Spleen (tissue), 11 donors: ENCODE data around the gene TSPAN10. TPM values are rescaled to one million over a fixed set of nuclear protein-coding genes. Genes with fewer than 3 reads are reported as not detected.

Experiments used
- DNase-seq: peaks from one replicate; pipeline ENCODE4 v3.0.0-alpha.2; 2020
- H3K27ac ChIP-seq, 8 donors: fragments of 200-600 bp; sonication (generic) in 7 of 8; 1 replicate in 4 of 8; 2 replicates in 4 of 8; pipeline versions ENCODE4 v1.5.0 to v1.8.0; 2016 to 2021; ENCODE audit warnings: inconsistent platforms in 4 of 8, mild to moderate bottlenecking in 4 of 8, moderate library complexity in 1 of 8
- H3K27me3 ChIP-seq, 7 donors: fragments of 200-600 bp; sonication (generic) in 6 of 7; replicated peaks in 1 of 7; 1 replicate in 4 of 7; 2 replicates in 3 of 7; pipeline versions ENCODE4 v1.5.0 to v1.8.0; 2016 to 2021; ENCODE audit warnings: inconsistent platforms in 3 of 7, mild to moderate bottlenecking in 1 of 7
- H3K36me3 ChIP-seq, 6 donors: fragments of 200-600 bp; sonication (generic) in 5 of 6; 1 replicate in 4 of 6; 2 replicates in 2 of 6; pipeline versions ENCODE4 v1.5.0 to v1.8.0; 2016 to 2021; ENCODE audit warnings: inconsistent platforms in 2 of 6
- H3K4me1 ChIP-seq, 6 donors: fragments of 200-600 bp; sonication (generic) in 5 of 6; 1 replicate in 3 of 6; 2 replicates in 3 of 6; pipeline versions ENCODE4 v1.5.0 to v1.8.0; 2016 to 2021; ENCODE audit warnings: inconsistent platforms in 3 of 6
- H3K4me3 ChIP-seq, 8 donors: fragments of 200-600 bp; sonication (generic) in 7 of 8; 1 replicate in 4 of 8; 2 replicates in 4 of 8; pipeline versions ENCODE4 v1.5.0 to v1.8.0; 2016 to 2021; ENCODE audit warnings: inconsistent platforms in 4 of 8, mild to moderate bottlenecking in 4 of 8, moderate library complexity in 2 of 8
- H3K9me3 ChIP-seq, 8 donors: fragments of 200-600 bp; sonication (generic) in 7 of 8; 1 replicate in 4 of 8; 2 replicates in 4 of 8; pipeline versions ENCODE4 v1.5.0 to v1.8.0; 2016 to 2021; ENCODE audit warnings: inconsistent platforms in 4 of 8
- POLR2A ChIP-seq, 3 donors: fragments of 450-650 bp; IDR thresholded peaks; one replicate each; pipeline ENCODE4 v1.5.1; 2017; ENCODE audit warnings: antibody characterized with exemption in 3 of 3, mild to moderate bottlenecking in 1 of 3
- POLR2AphosphoS5 ChIP-seq, 3 donors: sonication (generic); formaldehyde crosslinking; IDR thresholded peaks; one replicate each; pipeline ENCODE4 v1.5.1; 2017; ENCODE audit warnings: antibody characterized with exemption in 3 of 3
- WGBS, 5 donors: extraction: QIAGEN DNeasy Blood & Tissue Kit in 3 of 5; methylation state at CpG; one replicate each; pipeline versions ENCODE4 v1.1.5 to v1.1.7; 2013 to 2018; 5-methylcytosine and 5-hydroxymethylcytosine counted together
- intact Hi-C: fragments of 100-400 bp; cut with DNase I; formaldehyde crosslinking; loops from one replicate; pipeline ENCODE4 v1.15.0; 2023; ENCODE audit warnings: low total_unique reads
- polyA plus RNA-seq, 3 donors: library from polyadenylated mRNA; stranded (reverse); fragments of 200-250 nt; gene quantifications; one replicate each; pipeline ENCODE4 v1.2.1, GENCODE V29; 2013
- total RNA-seq, 7 donors: library from RNA; depleted of rRNA in 3 of 7; stranded (reverse); fragments of >200 nt in 3 of 7; fragmentation: NEBNext Ultra II Directional in 4 of 7; extraction: Animal tissue kit (Norgen Biotek cat#: 25700) in 4 of 7; gene quantifications; one replicate each; pipeline versions ENCODE4 v1.1.0 to v1.2.1, GENCODE V29; 2016 to 2021
- TF ChIP-seq, protein P1 (sequence below), 11 experiments: fragments of 200-600 bp in 7 of 11; fragments of 450-650 bp in 4 of 11; sonication (generic) in 4 of 11; IDR thresholded peaks in 8 of 11; conservative IDR thresholded peaks in 3 of 11; 1 replicate in 7 of 11; 2 replicates in 4 of 11; pipeline versions ENCODE4 v1.4.0 to v1.8.0; 2016 to 2021; ENCODE audit warnings: antibody characterized with exemption in 11 of 11, inconsistent platforms in 4 of 11, mild to moderate bottlenecking in 1 of 11
- donor health status: healthy with polysubstance abuse.
- donor health status: DM: no; HTN: no; CAD: no; lungs with moderate emphysema.
- donor health status: DM: no; HTN: no; CAD: no.
- donor health status: Bipolar disorder and iron deficiency.
- donor health status: healthy.
- donor health status: DM: no; HTN: no; CAD: no.
- donor health status: DM: yes; HTN: yes; CAD: no.

The TSPAN10 gene
- total and polyA plus RNA-seq, 10 donors, result 0.37 to 3.0 (median 1.1) TPM; not detected in 2

DNA sequence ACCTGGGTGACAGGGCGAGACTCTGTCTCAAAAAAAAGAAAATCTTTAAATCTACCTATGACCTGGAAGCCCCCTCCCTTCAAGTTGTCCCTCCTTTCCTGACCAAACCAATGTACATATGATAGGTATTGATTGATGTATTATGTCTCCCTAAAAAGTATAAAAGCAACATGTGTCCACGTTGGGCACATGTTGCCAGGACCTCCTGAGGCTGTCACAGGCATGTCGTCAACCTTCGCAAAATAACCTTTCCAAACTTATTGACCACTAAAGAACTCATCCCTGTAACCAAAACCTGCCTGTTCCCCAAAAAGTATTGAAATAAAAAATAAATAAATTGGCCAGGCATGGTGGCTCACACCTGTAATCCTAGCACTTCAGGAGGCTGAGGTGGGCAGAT, 25.0 kb downstream of the TSPAN10 start:
- Histone ChIP-seq H3K4me3 (no peak overlapping the region), H3K36me3 (peaks cover 0 to 16% (median 6%) of the 10 kb centered on the region in 6 donors), H3K4me1 (peaks cover 9 to 48% (median 20%) of the 10 kb centered on the region in 6 donors), H3K27ac (no peak overlapping the region), H3K9me3 (no peaks in the 10 kb centered on the region), H3K27me3 (no peaks in the 10 kb centered on the region)
- TF ChIP-seq POLR2A (IDR thresholded peaks at IDR 0.05) (no peak), POLR2AphosphoS5 (IDR thresholded peaks at IDR 0.05) (no peak)
- TF ChIP-seq, protein P1, sequence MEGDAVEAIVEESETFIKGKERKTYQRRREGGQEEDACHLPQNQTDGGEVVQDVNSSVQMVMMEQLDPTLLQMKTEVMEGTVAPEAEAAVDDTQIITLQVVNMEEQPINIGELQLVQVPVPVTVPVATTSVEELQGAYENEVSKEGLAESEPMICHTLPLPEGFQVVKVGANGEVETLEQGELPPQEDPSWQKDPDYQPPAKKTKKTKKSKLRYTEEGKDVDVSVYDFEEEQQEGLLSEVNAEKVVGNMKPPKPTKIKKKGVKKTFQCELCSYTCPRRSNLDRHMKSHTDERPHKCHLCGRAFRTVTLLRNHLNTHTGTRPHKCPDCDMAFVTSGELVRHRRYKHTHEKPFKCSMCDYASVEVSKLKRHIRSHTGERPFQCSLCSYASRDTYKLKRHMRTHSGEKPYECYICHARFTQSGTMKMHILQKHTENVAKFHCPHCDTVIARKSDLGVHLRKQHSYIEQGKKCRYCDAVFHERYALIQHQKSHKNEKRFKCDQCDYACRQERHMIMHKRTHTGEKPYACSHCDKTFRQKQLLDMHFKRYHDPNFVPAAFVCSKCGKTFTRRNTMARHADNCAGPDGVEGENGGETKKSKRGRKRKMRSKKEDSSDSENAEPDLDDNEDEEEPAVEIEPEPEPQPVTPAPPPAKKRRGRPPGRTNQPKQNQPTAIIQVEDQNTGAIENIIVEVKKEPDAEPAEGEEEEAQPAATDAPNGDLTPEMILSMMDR (IDR thresholded peaks at IDR 0.05 in 8 of 11, conservative IDR thresholded peaks at IDR 0.05 in 3 of 11), result no peak
- DNase-seq, result no peak
- intact Hi-C loops, result no loop called here
- 91 to 97% (median 93%) methylated on average over 4 of the region's 4 CpGs for WGBS, 5 donors

DNA sequence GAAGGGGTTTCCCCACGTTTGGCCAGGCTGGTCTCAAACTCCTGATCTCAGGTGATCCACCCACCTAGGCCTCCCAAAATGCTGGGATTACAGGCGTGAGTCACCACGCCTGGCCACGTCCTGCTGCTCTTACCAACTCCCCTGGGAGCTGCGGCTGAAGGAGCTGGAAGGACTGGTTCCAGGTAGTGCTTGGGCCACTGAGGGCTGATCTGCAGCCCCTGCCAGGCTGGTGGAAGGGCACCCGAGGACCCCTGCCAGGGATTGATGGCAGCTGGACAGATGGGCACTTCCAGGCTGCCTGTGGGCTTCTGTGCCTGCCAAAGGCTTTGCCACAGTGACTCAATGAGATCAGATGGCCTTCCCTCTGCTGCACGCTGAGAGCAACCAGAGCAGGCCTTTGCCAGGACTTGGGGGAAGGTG, 27.1 kb downstream of the TSPAN10 start:
- peak overlapping the region in 2 of 8 donors; percentile 62 to 67 for H3K27ac ChIP-seq
- no peaks in the 10 kb centered on the region for H3K27me3 ChIP-seq
- TF ChIP-seq, protein P1 (IDR thresholded peaks at IDR 0.05 in 8 of 11, conservative IDR thresholded peaks at IDR 0.05 in 3 of 11), result no peak
- peak in 2 of 3 donors; percentile 16 to 43 for TF ChIP-seq POLR2AphosphoS5 (IDR thresholded peaks at IDR 0.05)
- no peaks in the 10 kb centered on the region for H3K9me3 ChIP-seq
- H3K4me3 ChIP-seq, result no peak overlapping the region
- H3K4me1 ChIP-seq, result peaks cover 18 to 66% (median 38%) of the 10 kb centered on the region in 6 donors
- 74 to 93% (median 89%) methylated on average over 6 to 7 of the region's 7 CpGs for WGBS, 5 donors
- DNase-seq, result no peak
- H3K36me3 ChIP-seq, result peaks cover 0 to 30% (median 13%) of the 10 kb centered on the region in 6 donors
- intact Hi-C loops, result no loop called here

DNA sequence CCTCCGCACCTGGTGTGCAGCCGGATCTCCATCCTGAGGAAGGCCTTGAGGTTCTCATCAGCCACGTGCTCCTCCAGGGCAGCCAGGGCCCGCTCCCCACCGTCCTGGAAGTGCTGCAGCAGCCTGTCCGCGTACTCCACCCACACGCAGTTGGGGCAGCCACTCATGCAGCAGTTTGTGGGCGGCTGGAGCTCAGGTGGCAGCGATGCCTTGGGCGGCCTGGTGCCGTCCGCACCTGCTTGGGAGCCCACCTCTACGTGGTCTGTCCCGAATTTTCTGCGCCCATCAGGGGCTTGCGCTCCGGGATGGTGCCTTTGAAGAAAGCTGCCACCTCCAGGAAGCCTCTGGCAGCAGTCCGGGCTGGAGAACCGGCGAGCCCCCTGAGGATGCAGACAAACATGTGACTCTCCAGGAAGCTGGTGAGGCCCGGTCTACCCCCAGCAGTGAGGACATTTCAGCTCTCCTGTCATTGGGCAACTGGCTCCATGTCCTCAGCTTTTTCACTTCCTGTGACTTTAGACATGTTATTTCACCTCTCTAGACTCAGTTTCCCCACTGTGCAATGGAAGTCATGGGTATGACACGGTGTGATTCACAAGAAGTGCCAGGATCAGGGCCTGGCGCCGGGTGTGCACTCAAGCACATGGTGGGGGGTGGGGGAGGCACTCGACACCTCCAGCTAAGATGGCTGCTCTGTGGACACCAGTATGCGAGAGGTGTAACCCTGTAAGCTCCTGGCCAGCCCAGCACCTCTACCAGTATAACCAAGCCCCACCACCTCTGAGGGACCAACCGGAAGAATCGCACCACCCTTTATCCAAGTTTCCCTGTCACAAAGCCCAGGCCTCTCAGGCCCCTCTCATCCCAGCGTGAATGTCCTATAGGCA, 28.5 kb downstream of the TSPAN10 start:
- no peaks in the 10 kb centered on the region for H3K27me3 ChIP-seq
- H3K4me1 ChIP-seq, result peaks cover 18 to 80% (median 40%) of the 10 kb centered on the region in 6 donors
- peaks cover 0 to 44% (median 27%) of the 10 kb centered on the region in 6 donors for H3K36me3 ChIP-seq
- peak overlapping the region; percentile 93 to 97 (median 96) for H3K27ac ChIP-seq
- intact Hi-C loops, result no loop called here
- H3K4me3 ChIP-seq, result peak overlapping the region; percentile 86 to 100 (median 96)
- DNase-seq, result no peak
- WGBS, 5 donors, result 37 to 53% (median 45%) methylated on average over 10 to 30 of the region's 30 CpGs
- H3K9me3 ChIP-seq, result no peaks in the 10 kb centered on the region
- TF ChIP-seq, protein P1 (IDR thresholded peaks at IDR 0.05 in 8 of 11, conservative IDR thresholded peaks at IDR 0.05 in 3 of 11), result no peak

DNA sequence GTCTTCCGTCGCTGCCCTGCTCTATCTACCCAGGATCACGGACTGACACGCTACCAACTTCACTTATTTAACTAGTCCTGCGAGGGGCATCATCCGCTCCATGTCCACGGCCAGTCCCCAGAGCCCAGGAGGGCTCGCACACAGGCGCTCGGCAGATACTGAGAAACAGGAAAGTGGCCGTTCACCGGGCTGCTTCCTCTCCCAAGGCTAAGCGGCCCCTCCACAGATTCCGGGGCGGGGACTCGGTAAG, 29.0 kb downstream of the TSPAN10 start:
- TF ChIP-seq POLR2AphosphoS5 (IDR thresholded peaks at IDR 0.05) (no peak), POLR2A (IDR thresholded peaks at IDR 0.05) (no peak)
- TF ChIP-seq, protein P1 (IDR thresholded peaks at IDR 0.05 in 8 of 11, conservative IDR thresholded peaks at IDR 0.05 in 3 of 11), result no peak
- H3K4me3 ChIP-seq, result peak overlapping the region; percentile 86 to 100 (median 96)
- H3K36me3 ChIP-seq, result peaks cover 0 to 50% (median 31%) of the 10 kb centered on the region in 6 donors
- intact Hi-C loops, result no loop called here
- WGBS, 5 donors, result 0 to 1% (median 1%) methylated on average over 7 to 16 of the region's 16 CpGs
- peaks cover 18 to 80% (median 40%) of the 10 kb centered on the region in 6 donors for H3K4me1 ChIP-seq
- H3K27ac ChIP-seq, result peak overlapping the region; percentile 93 to 97 (median 96)
- no peaks in the 10 kb centered on the region for H3K9me3 ChIP-seq
- no peak for DNase-seq
- no peaks in the 10 kb centered on the region for H3K27me3 ChIP-seq
